ENCODE data around the gene REPIN1. TPM values are rescaled to one million over a fixed set of nuclear protein-coding genes. Genes with fewer than 3 reads are reported as not detected.

The REPIN1 gene
- total and polyA plus RNA-seq, 9 of the 15 experiments (the other 6 are each of a cell fraction or from before 2014, with no cell fraction given) = 8.1 to 283 (median 94.3) TPM

DNA sequence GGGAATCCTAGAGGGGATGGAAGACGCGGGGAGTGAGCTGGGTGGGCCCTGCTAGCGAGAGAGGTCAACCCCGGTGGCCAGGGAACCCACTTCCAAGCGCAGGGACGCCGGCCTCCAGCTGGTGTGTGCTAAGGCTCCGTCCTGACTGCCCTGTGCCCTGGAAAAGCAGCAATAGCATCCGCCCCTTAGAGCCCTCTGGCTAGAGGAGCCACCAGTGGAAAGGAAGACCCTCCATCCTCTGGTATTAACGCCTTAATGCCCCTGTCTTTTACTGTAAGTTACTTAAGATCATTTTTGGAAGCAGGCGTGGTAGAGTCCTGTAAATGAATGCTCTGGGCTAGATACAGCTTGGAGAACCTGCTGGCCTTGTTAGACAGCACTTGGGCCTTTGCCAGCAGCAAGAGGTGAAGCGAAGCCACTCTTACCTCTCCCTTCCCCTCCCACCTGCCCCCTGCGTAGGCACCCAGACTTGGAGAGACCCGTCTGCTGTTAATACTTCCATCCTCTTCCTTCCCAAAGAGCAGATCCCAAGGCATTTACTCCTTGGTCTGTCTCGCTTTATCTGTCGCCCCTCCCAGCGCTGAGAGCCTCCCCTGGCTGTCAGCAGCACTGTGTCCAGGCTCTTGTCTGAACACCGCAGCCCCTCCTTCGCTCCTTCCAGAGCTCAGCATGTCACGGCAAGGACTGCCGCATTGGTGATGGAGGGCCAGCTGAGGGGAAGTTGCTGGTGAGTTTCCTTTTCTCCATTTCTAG lies 4.6 kb downstream of the REPIN1 start (continued):
- TF ChIP-seq, protein P1, sequence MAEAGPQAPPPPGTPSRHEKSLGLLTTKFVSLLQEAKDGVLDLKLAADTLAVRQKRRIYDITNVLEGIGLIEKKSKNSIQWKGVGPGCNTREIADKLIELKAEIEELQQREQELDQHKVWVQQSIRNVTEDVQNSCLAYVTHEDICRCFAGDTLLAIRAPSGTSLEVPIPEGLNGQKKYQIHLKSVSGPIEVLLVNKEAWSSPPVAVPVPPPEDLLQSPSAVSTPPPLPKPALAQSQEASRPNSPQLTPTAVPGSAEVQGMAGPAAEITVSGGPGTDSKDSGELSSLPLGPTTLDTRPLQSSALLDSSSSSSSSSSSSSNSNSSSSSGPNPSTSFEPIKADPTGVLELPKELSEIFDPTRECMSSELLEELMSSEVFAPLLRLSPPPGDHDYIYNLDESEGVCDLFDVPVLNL (CRISPR knock-in tag; IDR thresholded peaks at IDR 0.05; ENCODE audit: low read depth) = peak; percentile 53; the same call in 1 of the 2 replicates
- TF ChIP-seq CBX5 (IDR thresholded peaks at IDR 0.05; ENCODE audit: borderline replicate concordance, low read depth) (no peak), PTBP1 (IDR thresholded peaks at IDR 0.05; ENCODE audit: low read depth, low read length) (no peak), SLC30A9 (CRISPR knock-in tag; IDR thresholded peaks at IDR 0.05) (no peak), ZNF41 (CRISPR knock-in tag; conservative IDR thresholded peaks at IDR 0.05) (no peak), PURB (CRISPR knock-in tag; IDR thresholded peaks at IDR 0.05; ENCODE audit: low read depth) (no peak), NRF1 (conservative IDR thresholded peaks at IDR 0.05 in 1 of 2, IDR thresholded peaks at IDR 0.05 in 1 of 2) (0 out of 4 replicates have a peak, but pooled peaks of 1 of the 2 experiments have one; percentile 12), TARDBP (IDR thresholded peaks at IDR 0.05) (no peak), ZNF408 (CRISPR knock-in tag; IDR thresholded peaks at IDR 0.05; ENCODE audit: low read depth) (no peak), POLR2B (IDR thresholded peaks at IDR 0.05; ENCODE audit: low read depth, partially characterized antibody) (peak; percentile 14), NCOA4 (IDR thresholded peaks at IDR 0.05; ENCODE audit: partially characterized antibody) (no peak), ZNF232 (CRISPR knock-in tag; IDR thresholded peaks at IDR 0.05) (no peak), SMAD1 (IDR thresholded peaks at IDR 0.05; ENCODE audit: low read depth, low read length, partially characterized antibody) (no peak), NFIX (CRISPR knock-in tag; IDR thresholded peaks at IDR 0.05; ENCODE audit: low read depth) (no peak), HDGF (IDR thresholded peaks at IDR 0.05) (peak; percentile 79; the same call in 1 of the 2 replicates), TAF1 (IDR thresholded peaks at IDR 0.05; ENCODE audit: control insufficient read depth, extremely low read depth, insufficient read depth, low read length, severe bottlenecking) (no peak)
- TF ChIP-seq, protein P2, sequence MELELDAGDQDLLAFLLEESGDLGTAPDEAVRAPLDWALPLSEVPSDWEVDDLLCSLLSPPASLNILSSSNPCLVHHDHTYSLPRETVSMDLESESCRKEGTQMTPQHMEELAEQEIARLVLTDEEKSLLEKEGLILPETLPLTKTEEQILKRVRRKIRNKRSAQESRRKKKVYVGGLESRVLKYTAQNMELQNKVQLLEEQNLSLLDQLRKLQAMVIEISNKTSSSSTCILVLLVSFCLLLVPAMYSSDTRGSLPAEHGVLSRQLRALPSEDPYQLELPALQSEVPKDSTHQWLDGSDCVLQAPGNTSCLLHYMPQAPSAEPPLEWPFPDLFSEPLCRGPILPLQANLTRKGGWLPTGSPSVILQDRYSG (tag; conservative IDR thresholded peaks at IDR 0.05; ENCODE audit: low read depth) = no peak
- TF ChIP-seq, protein P3, sequence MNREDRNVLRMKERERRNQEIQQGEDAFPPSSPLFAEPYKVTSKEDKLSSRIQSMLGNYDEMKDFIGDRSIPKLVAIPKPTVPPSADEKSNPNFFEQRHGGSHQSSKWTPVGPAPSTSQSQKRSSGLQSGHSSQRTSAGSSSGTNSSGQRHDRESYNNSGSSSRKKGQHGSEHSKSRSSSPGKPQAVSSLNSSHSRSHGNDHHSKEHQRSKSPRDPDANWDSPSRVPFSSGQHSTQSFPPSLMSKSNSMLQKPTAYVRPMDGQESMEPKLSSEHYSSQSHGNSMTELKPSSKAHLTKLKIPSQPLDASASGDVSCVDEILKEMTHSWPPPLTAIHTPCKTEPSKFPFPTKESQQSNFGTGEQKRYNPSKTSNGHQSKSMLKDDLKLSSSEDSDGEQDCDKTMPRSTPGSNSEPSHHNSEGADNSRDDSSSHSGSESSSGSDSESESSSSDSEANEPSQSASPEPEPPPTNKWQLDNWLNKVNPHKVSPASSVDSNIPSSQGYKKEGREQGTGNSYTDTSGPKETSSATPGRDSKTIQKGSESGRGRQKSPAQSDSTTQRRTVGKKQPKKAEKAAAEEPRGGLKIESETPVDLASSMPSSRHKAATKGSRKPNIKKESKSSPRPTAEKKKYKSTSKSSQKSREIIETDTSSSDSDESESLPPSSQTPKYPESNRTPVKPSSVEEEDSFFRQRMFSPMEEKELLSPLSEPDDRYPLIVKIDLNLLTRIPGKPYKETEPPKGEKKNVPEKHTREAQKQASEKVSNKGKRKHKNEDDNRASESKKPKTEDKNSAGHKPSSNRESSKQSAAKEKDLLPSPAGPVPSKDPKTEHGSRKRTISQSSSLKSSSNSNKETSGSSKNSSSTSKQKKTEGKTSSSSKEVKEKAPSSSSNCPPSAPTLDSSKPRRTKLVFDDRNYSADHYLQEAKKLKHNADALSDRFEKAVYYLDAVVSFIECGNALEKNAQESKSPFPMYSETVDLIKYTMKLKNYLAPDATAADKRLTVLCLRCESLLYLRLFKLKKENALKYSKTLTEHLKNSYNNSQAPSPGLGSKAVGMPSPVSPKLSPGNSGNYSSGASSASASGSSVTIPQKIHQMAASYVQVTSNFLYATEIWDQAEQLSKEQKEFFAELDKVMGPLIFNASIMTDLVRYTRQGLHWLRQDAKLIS (CRISPR knock-in tag; IDR thresholded peaks at IDR 0.05) = no peak
- TF ChIP-seq, protein P4, sequence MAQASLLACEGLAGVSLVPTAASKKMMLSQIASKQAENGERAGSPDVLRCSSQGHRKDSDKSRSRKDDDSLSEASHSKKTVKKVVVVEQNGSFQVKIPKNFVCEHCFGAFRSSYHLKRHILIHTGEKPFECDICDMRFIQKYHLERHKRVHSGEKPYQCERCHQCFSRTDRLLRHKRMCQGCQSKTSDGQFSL (CRISPR knock-in tag; IDR thresholded peaks at IDR 0.05) = no peak
- TF ChIP-seq, protein P4 (tag; IDR thresholded peaks at IDR 0.05) = no peak

Measured in K562 (cell line).